Hepatocyte (in vitro differentiated cells): ENCODE data around the gene DCXR. TPM values are rescaled to one million over a fixed set of nuclear protein-coding genes. Genes with fewer than 3 reads are reported as not detected.

Experiments
- DNase-seq: peaks from one replicate; pipeline ENCODE4 v3.0.0-alpha.2; 2016; ENCODE audit warnings: low spot score
- H2AFZ ChIP-seq: fragments of 200-600 bp; sonication (generic); 2 replicates; pipeline ENCODE4 v1.6.0; 2016; ENCODE audit warnings: antibody characterized with exemption, mild to moderate bottlenecking
- H3K27ac ChIP-seq: fragments of 200-600 bp; sonication (generic); 2 replicates; pipeline ENCODE4 v1.5.1; 2016; ENCODE audit warnings: mild to moderate bottlenecking
- H3K27me3 ChIP-seq: fragments of 200-600 bp; sonication (generic); 2 replicates; pipeline ENCODE4 v1.6.1; 2016
- H3K36me3 ChIP-seq: fragments of 200-600 bp; sonication (generic); replicated peaks from 2 replicates; pipeline ENCODE4 v1.5.1; 2016; ENCODE audit warnings: low read depth; ENCODE audit not compliant: insufficient read depth
- H3K4me1 ChIP-seq: fragments of 200-600 bp; sonication (generic); 2 replicates; pipeline ENCODE4 v1.5.1; 2016; ENCODE audit warnings: mild to moderate bottlenecking, moderate library complexity; ENCODE audit not compliant: insufficient read depth
- H3K4me2 ChIP-seq: fragments of 200-600 bp; sonication (generic); 2 replicates; pipeline ENCODE4 v1.6.0; 2016
- H3K4me3 ChIP-seq: fragments of 200-600 bp; sonication (generic); 2 replicates; pipeline ENCODE4 v1.5.1; 2016; ENCODE audit warnings: mild to moderate bottlenecking
- H3K79me2 ChIP-seq: fragments of 200-600 bp; sonication (generic); 2 replicates; pipeline ENCODE4 v1.6.0; 2017; ENCODE audit warnings: mild to moderate bottlenecking
- H3K9me2 ChIP-seq: fragments of 200-600 bp; sonication (generic); replicated peaks from 2 replicates; pipeline ENCODE4 v1.6.0; 2017; ENCODE audit warnings: mild to moderate bottlenecking; ENCODE audit not compliant: insufficient read depth
- H3K9me3 ChIP-seq: fragments of 200-600 bp; sonication (generic); 2 replicates; pipeline ENCODE4 v1.5.1; 2016; ENCODE audit warnings: low read depth, mild to moderate bottlenecking
- H4K20me1 ChIP-seq: fragments of 200-600 bp; sonication (generic); 2 replicates; pipeline ENCODE4 v1.6.0; 2016; ENCODE audit warnings: mild to moderate bottlenecking; ENCODE audit not compliant: insufficient read depth, poor library complexity, severe bottlenecking
- EZH2 ChIP-seq: fragments of 200-600 bp; sonication (generic); IDR thresholded peaks from 2 replicates; pipeline ENCODE4 v1.6.1; 2016; ENCODE audit warnings: antibody characterized with exemption, mild to moderate bottlenecking, borderline replicate concordance
- EZH2phosphoT487 ChIP-seq: fragments of 200-600 bp; sonication (generic); IDR thresholded peaks from one replicate; pipeline ENCODE4 v1.6.1; 2018; ENCODE audit warnings: antibody characterized with exemption, mild to moderate bottlenecking, low read depth, moderate library complexity; ENCODE audit not compliant: unreplicated experiment, severe bottlenecking
- WGBS: methylation state at CpG from one replicate; pipeline ENCODE4 v1.1.6; 2016; ENCODE audit warnings: low lambda C conversion rate; ENCODE audit errors: missing lambda C conversion rate; 5-methylcytosine and 5-hydroxymethylcytosine counted together
- polyA plus RNA-seq: library from polyadenylated mRNA; unstranded; fragments of >200 nt; fragmentation: Nextera tagmentation; extraction: Ambion mirVana; gene quantifications from 2 replicates; pipeline ENCODE4 v1.2.1, GENCODE V29; 2016
- total RNA-seq: library from RNA; depleted of rRNA; stranded (reverse); fragments of >200 nt; gene quantifications from 2 replicates; pipeline ENCODE4 v1.2.3, GENCODE V29; 2014
- TF ChIP-seq, protein P1 (sequence below): fragments of 200-600 bp; sonication (generic); IDR thresholded peaks from 2 replicates; pipeline ENCODE4 v1.5.1; 2016; ENCODE audit warnings: antibody characterized with exemption, mild to moderate bottlenecking; ENCODE audit not compliant: poor library complexity

Gene DCXR
- total and polyA plus RNA-seq, 2 experiments from 2014 or later = 118 to 207 TPM

DNA sequence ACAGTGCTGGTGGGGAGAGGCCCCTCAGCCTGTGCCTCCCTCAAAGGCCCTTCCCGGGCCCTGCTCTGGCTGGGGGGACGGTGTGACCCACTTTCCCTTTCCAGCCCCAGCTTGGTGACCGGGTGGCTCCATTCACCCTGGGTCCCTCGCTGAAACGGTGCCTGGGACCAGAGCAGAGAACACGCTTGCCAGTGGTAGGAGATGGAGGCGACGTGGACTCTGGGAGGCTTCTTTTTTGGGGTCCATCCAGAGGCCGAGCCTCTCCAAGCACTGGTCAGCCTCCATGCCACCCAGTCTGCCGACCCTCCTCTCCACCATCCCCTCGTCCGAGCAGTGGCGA, 22.6 kb downstream of the DCXR start:
- 93% methylated on average over 13 of the region's 13 CpGs for WGBS
- Histone ChIP-seq H3K4me3 (no peak overlapping the region), H3K79me2 (no peaks in the 10 kb centered on the region), H3K9me2 (no peaks in the 10 kb centered on the region), H3K9me3 (no peaks in the 10 kb centered on the region), H3K27me3 (no peaks in the 10 kb centered on the region), H3K4me1 (peaks cover 10% of the 10 kb centered on the region), H2AFZ (no peak overlapping the region), H3K27ac (no peak overlapping the region), H3K4me2 (no peak overlapping the region), H3K36me3 (no peaks in the 10 kb centered on the region), H4K20me1 (no peaks in the 10 kb centered on the region)
- DNase-seq = no peak
- TF ChIP-seq EZH2 (no peak), EZH2phosphoT487 (no peak)
- TF ChIP-seq, protein P1, sequence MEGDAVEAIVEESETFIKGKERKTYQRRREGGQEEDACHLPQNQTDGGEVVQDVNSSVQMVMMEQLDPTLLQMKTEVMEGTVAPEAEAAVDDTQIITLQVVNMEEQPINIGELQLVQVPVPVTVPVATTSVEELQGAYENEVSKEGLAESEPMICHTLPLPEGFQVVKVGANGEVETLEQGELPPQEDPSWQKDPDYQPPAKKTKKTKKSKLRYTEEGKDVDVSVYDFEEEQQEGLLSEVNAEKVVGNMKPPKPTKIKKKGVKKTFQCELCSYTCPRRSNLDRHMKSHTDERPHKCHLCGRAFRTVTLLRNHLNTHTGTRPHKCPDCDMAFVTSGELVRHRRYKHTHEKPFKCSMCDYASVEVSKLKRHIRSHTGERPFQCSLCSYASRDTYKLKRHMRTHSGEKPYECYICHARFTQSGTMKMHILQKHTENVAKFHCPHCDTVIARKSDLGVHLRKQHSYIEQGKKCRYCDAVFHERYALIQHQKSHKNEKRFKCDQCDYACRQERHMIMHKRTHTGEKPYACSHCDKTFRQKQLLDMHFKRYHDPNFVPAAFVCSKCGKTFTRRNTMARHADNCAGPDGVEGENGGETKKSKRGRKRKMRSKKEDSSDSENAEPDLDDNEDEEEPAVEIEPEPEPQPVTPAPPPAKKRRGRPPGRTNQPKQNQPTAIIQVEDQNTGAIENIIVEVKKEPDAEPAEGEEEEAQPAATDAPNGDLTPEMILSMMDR = no peak

- no peak for TF ChIP-seq EZH2phosphoT487
- TF ChIP-seq EZH2 = no peak
- TF ChIP-seq, protein P1 = no peak
- Histone ChIP-seq H4K20me1 (no peaks in the 10 kb centered on the region), H3K9me2 (no peaks in the 10 kb centered on the region), H3K4me1 (peaks cover 10% of the 10 kb centered on the region), H3K36me3 (no peaks in the 10 kb centered on the region), H3K27ac (no peak overlapping the region), H3K4me3 (no peak overlapping the region), H3K79me2 (no peaks in the 10 kb centered on the region), H2AFZ (no peak overlapping the region), H3K27me3 (no peaks in the 10 kb centered on the region), H3K9me3 (no peaks in the 10 kb centered on the region), H3K4me2 (no peak overlapping the region)
- no peak for DNase-seq
- WGBS = 93% methylated on average over 20 of the region's 23 CpGs
These were observed 23.1 kb downstream of the DCXR start for GRCh38 chr17:82014432-82014831.

DNA sequence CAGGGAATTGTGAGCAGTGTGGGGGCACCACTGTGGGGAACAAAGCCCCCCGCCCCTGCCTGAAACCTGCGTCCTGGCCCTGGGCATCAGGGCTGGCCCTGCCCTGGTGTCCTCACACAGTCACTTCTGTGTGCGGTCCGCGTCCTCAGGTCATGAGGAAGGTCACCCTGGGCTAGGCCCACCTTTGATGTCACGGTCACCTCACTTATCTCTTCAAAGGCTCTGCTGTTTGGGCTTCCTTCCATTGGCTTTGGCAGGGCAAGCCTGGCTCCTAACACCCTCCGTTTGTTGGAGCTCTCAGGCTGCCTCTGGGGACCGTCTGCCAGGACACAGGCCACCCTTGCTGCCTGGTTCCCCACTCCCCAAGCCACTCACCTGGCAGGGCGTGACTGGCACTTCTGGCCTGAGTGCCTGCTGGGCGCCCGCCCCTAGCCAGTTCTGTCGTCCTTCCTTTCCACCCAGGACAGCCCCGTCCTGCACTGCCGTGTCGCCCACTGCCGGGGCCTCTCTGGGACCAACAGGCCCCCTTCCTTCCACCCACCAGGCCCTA, 23.6 kb downstream of the DCXR start:
- no peak overlapping the region for H2AFZ ChIP-seq
- H3K27me3 ChIP-seq = no peaks in the 10 kb centered on the region
- no peaks in the 10 kb centered on the region for H4K20me1 ChIP-seq
- no peak for DNase-seq
- H3K27ac ChIP-seq = peak overlapping the region; percentile 76
- no peaks in the 10 kb centered on the region for H3K79me2 ChIP-seq
- no peaks in the 10 kb centered on the region for H3K9me3 ChIP-seq
- TF ChIP-seq EZH2 = no peak
- no peak for TF ChIP-seq EZH2phosphoT487
- TF ChIP-seq, protein P1 = no peak
- H3K4me2 ChIP-seq = no peak overlapping the region
- H3K4me3 ChIP-seq = no peak overlapping the region
- H3K9me2 ChIP-seq = no peaks in the 10 kb centered on the region
- H3K36me3 ChIP-seq = no peaks in the 10 kb centered on the region
- WGBS = 91% methylated on average over 16 of the region's 16 CpGs
- peaks cover 10% of the 10 kb centered on the region for H3K4me1 ChIP-seq

GRCh38 chr17:82013341-82013740, 24.2 kb downstream of the DCXR start:
- no peaks in the 10 kb centered on the region for H4K20me1 ChIP-seq

More at GRCh38 chr17:82013341-82013740, 24.2 kb downstream of the DCXR start:
- H3K36me3 ChIP-seq = no peaks in the 10 kb centered on the region
- no peaks in the 10 kb centered on the region for H3K9me3 ChIP-seq
- peaks cover 10% of the 10 kb centered on the region for H3K4me1 ChIP-seq
- no peaks in the 10 kb centered on the region for H3K79me2 ChIP-seq
- peak overlapping the region; percentile 76 for H3K27ac ChIP-seq
- no peak overlapping the region for H3K4me3 ChIP-seq
- no peak overlapping the region for H2AFZ ChIP-seq
- 72% methylated on average over 22 of the region's 22 CpGs for WGBS
- DNase-seq = peak; percentile 39
- H3K9me2 ChIP-seq = no peaks in the 10 kb centered on the region
- peak overlapping the region; percentile 19 for H3K4me2 ChIP-seq
- TF ChIP-seq, protein P1 = no peak
- TF ChIP-seq EZH2phosphoT487 (no peak), EZH2 (no peak)
- H3K27me3 ChIP-seq = no peaks in the 10 kb centered on the region
